GM12892 (cell line): Measurements from ENCODE around the gene CHTF18.

Source experiments
- DNase-seq: peaks from one replicate; pipeline ENCODE4 v3.0.0; 2011; ENCODE audit not compliant: insufficient read length
- FAIRE-seq: peaks from 2 replicates; lab custom pipeline; 2011; peaks lifted over from hg19 to GRCh38; lab: Jason Lieb, UNC
- POLR2A ChIP-seq: IDR thresholded peaks from 2 replicates; pipeline ENCODE4 v1.6.1; 2011; ENCODE audit warnings: low read depth, low read length, control low read depth
- POLR2AphosphoS5 ChIP-seq: IDR thresholded peaks from 2 replicates; pipeline ENCODE4 v1.6.1; 2011; ENCODE audit warnings: low read depth, low read length, control low read depth
- TAF1 ChIP-seq: IDR thresholded peaks from 2 replicates; pipeline ENCODE4 v1.6.1; 2011; ENCODE audit warnings: low read depth, mild to moderate bottlenecking, control low read depth, low read length, borderline replicate concordance

Gene CHTF18

DNA sequence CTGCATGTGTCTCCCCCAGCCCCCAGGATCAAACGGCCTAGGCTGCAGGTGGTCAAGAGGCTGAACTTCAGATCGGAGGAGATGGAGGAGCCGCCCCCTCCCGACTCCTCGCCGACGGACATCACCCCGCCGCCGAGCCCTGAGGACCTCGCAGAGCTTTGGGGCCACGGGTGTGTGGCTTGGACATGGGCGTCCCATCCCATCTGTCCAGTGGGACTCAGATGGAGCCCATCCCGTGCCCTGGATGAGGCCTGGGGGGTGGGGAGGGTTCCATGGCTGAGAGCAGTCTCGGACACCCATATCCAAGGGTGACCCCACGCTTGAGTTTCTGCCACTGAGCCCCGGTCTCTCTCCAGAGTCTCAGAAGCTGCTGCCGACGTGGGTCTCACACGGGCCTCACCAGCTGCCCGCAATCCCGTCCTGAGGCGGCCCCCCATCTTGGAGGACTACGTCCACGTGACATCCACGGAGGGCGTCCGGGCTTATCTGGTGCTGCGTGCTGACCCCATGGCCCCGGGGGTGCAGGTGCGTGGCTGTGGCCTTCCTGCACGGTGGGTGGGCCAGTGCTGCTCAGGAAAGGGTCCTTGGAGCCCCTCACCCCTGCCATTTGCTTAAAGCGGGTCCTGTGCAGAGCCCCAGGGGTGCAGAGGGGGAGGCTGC is 901 bp downstream of the CHTF18 start:
- FAIRE-seq (no peak), DNase-seq (no peak)
- no peak for TF ChIP-seq TAF1
- no peak for TF ChIP-seq POLR2AphosphoS5
- no peak for TF ChIP-seq POLR2A

- TF ChIP-seq POLR2A: no peak
- TF ChIP-seq TAF1: no peak
- TF ChIP-seq POLR2AphosphoS5: no peak
- no peak for FAIRE-seq
- no peak for DNase-seq
These were observed 1.7 kb downstream of the CHTF18 start for GRCh38 chr16:790086-790485.

GRCh38 chr16:791131-791530 is 2.7 kb downstream of the CHTF18 start:
- DNase-seq (no peak), FAIRE-seq (no peak)
- TF ChIP-seq POLR2AphosphoS5 (no peak), POLR2A (no peak), TAF1 (no peak)

DNA sequence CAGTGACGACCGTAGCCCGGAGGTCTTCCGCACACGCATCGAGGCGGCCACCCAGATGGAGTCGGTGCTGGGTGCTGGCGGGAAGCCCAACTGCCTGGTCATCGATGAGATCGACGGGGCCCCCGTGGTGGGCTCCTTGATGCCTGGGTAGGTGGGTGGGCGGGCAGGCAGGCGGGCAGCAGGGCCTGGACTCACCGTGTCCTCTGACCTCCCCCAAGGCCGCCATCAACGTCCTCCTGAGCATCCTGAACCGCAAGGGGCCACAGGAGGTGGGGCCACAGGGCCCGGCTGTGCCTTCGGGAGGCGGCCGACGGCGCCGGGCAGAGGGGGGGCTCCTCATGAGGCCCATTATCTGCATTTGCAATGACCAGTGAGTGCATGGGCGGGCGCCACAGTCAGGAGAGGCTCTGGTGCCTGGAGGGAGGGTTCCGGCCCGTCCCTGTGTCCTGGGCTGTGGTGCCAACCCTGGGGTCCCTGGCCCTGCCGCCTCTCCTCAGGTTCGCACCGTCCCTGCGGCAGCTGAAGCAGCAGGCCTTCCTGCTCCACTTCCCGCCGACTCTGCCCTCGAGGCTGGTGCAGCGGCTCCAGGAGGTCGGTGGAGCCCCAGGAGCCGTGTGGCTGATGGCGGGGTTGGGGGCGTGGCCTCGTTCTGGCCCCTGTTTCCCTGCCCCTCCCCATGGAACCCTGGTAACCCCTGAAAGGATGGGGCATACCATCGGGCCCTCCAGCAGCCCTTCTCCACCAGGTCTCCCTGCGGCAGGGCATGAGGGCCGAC is 4.0 kb downstream of the CHTF18 start:
- DNase-seq (no peak), FAIRE-seq (no peak)
- no peak for TF ChIP-seq POLR2AphosphoS5
- no peak for TF ChIP-seq TAF1
- TF ChIP-seq POLR2A: no peak

DNA sequence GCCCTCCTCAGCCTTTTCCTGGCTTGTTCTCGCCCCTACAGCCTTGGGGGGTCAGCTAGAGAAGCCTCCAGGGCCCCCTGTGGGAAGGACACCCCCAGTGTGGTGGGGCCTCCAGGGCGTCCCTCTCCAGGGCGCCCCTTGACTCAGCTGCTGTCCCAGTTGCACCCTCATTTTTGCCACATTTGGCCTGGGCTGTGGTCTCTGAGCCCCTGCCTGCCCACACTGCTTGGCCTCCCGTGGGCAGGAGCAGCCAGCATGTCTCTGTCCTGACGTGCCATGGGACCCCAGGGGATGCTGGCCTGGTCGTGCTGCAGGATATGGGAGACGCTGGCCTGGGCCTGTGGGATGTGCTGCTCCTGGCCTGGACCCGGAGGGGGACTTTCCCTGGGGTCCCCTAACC is 5.0 kb downstream of the CHTF18 start:
- TF ChIP-seq TAF1: no peak
- TF ChIP-seq POLR2A: no peak
- TF ChIP-seq POLR2AphosphoS5: no peak
- FAIRE-seq: no peak
- DNase-seq: no peak

DNA sequence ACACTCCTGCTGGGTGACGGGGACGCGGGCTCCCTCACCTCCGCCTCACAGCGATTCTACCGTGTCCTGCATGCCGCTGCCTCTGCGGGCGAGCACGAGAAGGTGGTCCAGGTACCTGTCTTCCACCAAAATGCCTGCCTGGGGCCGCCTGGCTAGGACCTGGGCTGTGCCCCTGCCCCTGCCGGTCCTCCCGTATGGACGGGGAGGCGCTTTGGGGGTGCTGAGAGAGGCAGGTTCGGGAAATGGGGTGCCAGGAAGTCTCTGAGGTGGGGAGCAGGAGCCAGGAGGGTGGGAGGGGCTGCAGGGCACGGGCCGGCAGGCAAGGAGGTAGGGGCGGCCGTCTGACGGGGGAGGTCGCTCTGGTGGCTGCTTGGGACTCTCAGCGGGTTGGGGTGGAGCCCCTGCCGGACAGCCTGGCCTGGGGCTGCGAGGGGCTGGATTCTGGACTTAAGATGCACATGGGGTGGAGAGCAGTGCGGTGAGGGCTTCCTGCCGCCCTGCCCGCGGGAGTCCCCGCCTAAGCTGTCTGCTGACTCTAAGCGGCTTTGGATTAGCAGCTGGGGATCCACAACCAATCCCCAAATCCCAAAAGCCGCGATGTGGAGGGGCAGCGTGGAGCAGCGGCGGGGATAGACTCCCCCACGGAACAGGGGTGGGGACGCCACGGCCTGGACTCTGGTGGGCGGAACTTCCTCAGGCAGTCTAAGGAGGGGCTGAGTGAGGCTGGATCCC is 5.8 kb downstream of the CHTF18 start:
- TF ChIP-seq TAF1 (no peak), POLR2AphosphoS5 (no peak), POLR2A (no peak)
- DNase-seq (no peak), FAIRE-seq (no peak)

DNA sequence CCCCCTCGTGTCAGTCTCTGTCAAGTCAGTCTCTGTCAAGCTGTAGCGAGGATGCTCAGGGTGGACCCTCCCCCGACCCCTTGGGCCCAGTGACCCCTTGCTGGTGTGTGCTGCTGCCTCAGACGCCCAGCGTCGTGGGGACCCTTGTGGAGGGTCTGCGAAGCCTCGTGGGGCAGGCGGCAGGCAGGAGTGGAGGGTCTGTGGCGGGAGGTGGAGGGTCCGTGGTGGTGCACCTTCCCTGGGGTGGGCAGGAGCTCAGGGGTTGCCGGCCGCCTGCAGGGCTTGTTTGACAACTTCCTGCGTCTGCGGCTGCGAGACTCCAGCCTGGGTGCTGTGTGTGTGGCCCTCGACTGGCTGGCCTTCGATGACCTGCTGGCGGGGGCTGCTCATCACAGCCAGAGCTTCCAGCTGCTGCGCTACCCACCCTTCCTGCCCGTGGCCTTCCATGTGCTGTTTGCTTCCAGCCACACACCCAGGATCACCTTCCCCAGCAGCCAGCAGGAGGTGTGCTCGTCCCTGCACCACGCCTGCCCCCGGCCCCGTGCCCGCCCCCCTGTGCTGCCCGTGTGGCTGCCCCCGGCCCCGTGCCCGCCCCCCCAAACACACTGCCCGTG is 6.5 kb downstream of the CHTF18 start:
- no peak for DNase-seq
- FAIRE-seq: no peak
- no peak for TF ChIP-seq POLR2AphosphoS5
- no peak for TF ChIP-seq TAF1
- no peak for TF ChIP-seq POLR2A

- FAIRE-seq (no peak), DNase-seq (no peak)
- TF ChIP-seq POLR2A: no peak
- no peak for TF ChIP-seq POLR2AphosphoS5
- TF ChIP-seq TAF1: no peak
These were observed 7.3 kb downstream of the CHTF18 start for GRCh38 chr16:795580-796229.

GRCh38 chr16:796296-797119 is 8.1 kb downstream of the CHTF18 start:
- TF ChIP-seq TAF1: no peak
- no peak for DNase-seq
- FAIRE-seq: no peak

GRCh38 chr16:797120-797420 is 8.7 kb downstream of the CHTF18 start:
- FAIRE-seq (no peak), DNase-seq (no peak)
- TF ChIP-seq POLR2AphosphoS5 (no peak), POLR2A (no peak), TAF1 (no peak)

GRCh38 chr16:797686-798085 is 9.3 kb downstream of the CHTF18 start:
- DNase-seq (no peak), FAIRE-seq (no peak)
- TF ChIP-seq TAF1: no peak
- no peak for TF ChIP-seq POLR2A
- TF ChIP-seq POLR2AphosphoS5: no peak
